HepG2 (cell line): ENCODE results near the gene FNDC8. TPM values are rescaled to one million over a fixed set of nuclear protein-coding genes. Genes with fewer than 3 reads are reported as not detected.

Experiments used
- E2F2 ChIP-seq: sonication (generic); formaldehyde crosslinking; IDR thresholded peaks from 2 replicates; pipeline ENCODE4 v1.4.0; 2020; ENCODE audit warnings: missing genetic modification reagents, borderline replicate concordance
- E2F5 ChIP-seq: sonication (generic); formaldehyde crosslinking; conservative IDR thresholded peaks from 2 replicates; pipeline ENCODE4 v1.4.0; 2020; ENCODE audit warnings: missing genetic modification reagents
- FOXP4 ChIP-seq: sonication (generic); formaldehyde crosslinking; IDR thresholded peaks from 2 replicates; pipeline ENCODE4 v1.4.0; 2020; ENCODE audit warnings: missing genetic modification reagents
- GATAD1 ChIP-seq: IDR thresholded peaks from 2 replicates; pipeline ENCODE4 v1.6.1; 2016; ENCODE audit warnings: missing genetic modification reagents, missing compliant biosample characterization
- GFI1 ChIP-seq: sonication (generic); formaldehyde crosslinking; IDR thresholded peaks from 2 replicates; pipeline ENCODE4 v1.5.0; 2020; ENCODE audit warnings: missing genetic modification reagents, mild to moderate bottlenecking, borderline replicate concordance
- ISL2 ChIP-seq: sonication (generic); formaldehyde crosslinking; IDR thresholded peaks from 2 replicates; pipeline ENCODE4 v1.5.0; 2020; ENCODE audit warnings: missing genetic modification reagents
- KLF13 ChIP-seq: sonication (generic); formaldehyde crosslinking; IDR thresholded peaks from 2 replicates; pipeline ENCODE4 v1.4.0; 2020; ENCODE audit warnings: mild to moderate bottlenecking, missing genetic modification reagents
- MED1 ChIP-seq: sonication (generic); formaldehyde crosslinking; IDR thresholded peaks from 2 replicates; pipeline ENCODE4 v1.4.0; 2020; ENCODE audit warnings: missing genetic modification reagents
- MTA1 ChIP-seq: sonication (generic); formaldehyde crosslinking; IDR thresholded peaks from 2 replicates; pipeline ENCODE4 v1.4.0; 2020; ENCODE audit warnings: missing genetic modification reagents, mild to moderate bottlenecking, borderline replicate concordance
- RXRB ChIP-seq: IDR thresholded peaks from 2 replicates; pipeline ENCODE4 v1.6.1; 2016; ENCODE audit warnings: borderline replicate concordance, missing genetic modification reagents, missing compliant biosample characterization
- SKI ChIP-seq: fragments of 450-650 bp; IDR thresholded peaks from one replicate; pipeline ENCODE4 v1.6.1; 2018; ENCODE audit warnings: mild to moderate bottlenecking; ENCODE audit not compliant: partially characterized antibody
- TFAP4 ChIP-seq: sonication (generic); IDR thresholded peaks from 2 replicates; pipeline ENCODE4 v1.6.1; 2016; ENCODE audit warnings: low read depth, borderline replicate concordance
- THAP11 ChIP-seq: IDR thresholded peaks from 2 replicates; pipeline ENCODE4 v1.6.1; 2016; ENCODE audit warnings: missing biosample characterization, missing genetic modification reagents
- YEATS4 ChIP-seq: sonication (generic); formaldehyde crosslinking; IDR thresholded peaks from 2 replicates; pipeline ENCODE4 v1.4.0; 2020; ENCODE audit warnings: missing genetic modification reagents, borderline replicate concordance
- ZMYM4 ChIP-seq: sonication (generic); formaldehyde crosslinking; IDR thresholded peaks from 2 replicates; pipeline ENCODE4 v1.8.1; 2023; ENCODE audit warnings: mild to moderate bottlenecking, missing genetic modification reagents
- ZNF282 ChIP-seq: fragments of 450-650 bp; IDR thresholded peaks from 2 replicates; pipeline ENCODE4 v1.6.1; 2018; ENCODE audit not compliant: partially characterized antibody
- ZNF512B ChIP-seq: sonication (generic); formaldehyde crosslinking; IDR thresholded peaks from 2 replicates; pipeline ENCODE4 v1.5.1; 2020; ENCODE audit warnings: missing genetic modification reagents, mild to moderate bottlenecking, borderline replicate concordance
- ZNF670 ChIP-seq: sonication (generic); formaldehyde crosslinking; IDR thresholded peaks from 2 replicates; pipeline ENCODE4 v1.8.0; 2022; ENCODE audit warnings: mild to moderate bottlenecking, missing genetic modification reagents, borderline replicate concordance
- ZNF770 ChIP-seq: sonication (generic); formaldehyde crosslinking; IDR thresholded peaks from 2 replicates; pipeline ENCODE4 v1.5.0; 2020; ENCODE audit warnings: mild to moderate bottlenecking, missing genetic modification reagents
- polyA plus RNA-seq, 8 experiments: library from polyadenylated mRNA; depleted of rRNA in 3 of 8; stranded (reverse) in 7 of 8; unstranded in 1 of 8; fragments of >200 nt; fragmentation: Illumina TruSeq in 4 of 8; extraction: Trizol in 4 of 8; gene quantifications; 2 replicates each; pipeline versions ENCODE4 v1.2.1 to v1.2.3, GENCODE V29; 2011 to 2016; ENCODE audit warnings: low read depth in 4 of 8, missing spikeins in 1 of 8, mixed read lengths in 1 of 8; ENCODE audit not compliant: insufficient read depth in 1 of 8
- total RNA-seq, 5 experiments: library from RNA; depleted of rRNA; stranded (reverse); fragments of >200 nt; fragmentation: Illumina TruSeq; extraction: Trizol; gene quantifications; 2 replicates each; pipeline ENCODE4 v1.2.3, GENCODE V29; 2016; ENCODE audit warnings: low read depth in 1 of 5

FNDC8 gene
- total and polyA plus RNA-seq, 2 of the 13 experiments (the other 11 are each of a cell fraction or from before 2014, with no cell fraction given), result not detected

GRCh38 chr17:35086931-35087573 is 34.4 kb upstream of the FNDC8 start (continued):
- TF ChIP-seq KLF13 (CRISPR knock-in tag) (no peak), ISL2 (peak; percentile 37; the same call in 1 of the 2 replicates), ZNF670 (CRISPR knock-in tag) (no peak), SKI (peak; percentile 74), GFI1 (CRISPR knock-in tag) (peak; percentile 62; the same call in 1 of the 2 replicates), RXRB (CRISPR knock-in tag) (peak; percentile 91), ZMYM4 (CRISPR knock-in tag) (no peak), MED1 (CRISPR knock-in tag) (peak; percentile 64), THAP11 (CRISPR knock-in tag) (peak; percentile 37; the same call in 1 of the 2 replicates), YEATS4 (CRISPR knock-in tag) (no peak; the same call in 1 of the 2 replicates), GATAD1 (CRISPR knock-in tag) (no peak), MTA1 (CRISPR knock-in tag) (0 out of 2 replicates have a peak, but pooled peaks have one; percentile 26), E2F5 (CRISPR knock-in tag) (no peak), FOXP4 (CRISPR knock-in tag) (peak; percentile 78), E2F2 (no peak), ZNF770 (CRISPR knock-in tag) (peak; percentile 96), TFAP4 (no peak), ZNF282 (no peak), ZNF512B (no peak)
